Mesodermal cell (in vitro differentiated cells): ENCODE results near the gene ACIN1.
"Not testable (repeated sequence)": the region's sequence is repeated elsewhere in the genome, so short reads cannot be mapped to it uniquely, and the experiment has no call there.

Experiments used
- H3K27ac ChIP-seq: 2 replicates; pipeline ENCODE4 v1.7.0; 2013; ENCODE audit warnings: mild to moderate bottlenecking, low read depth, low read length, moderate library complexity; ENCODE audit not compliant: severe bottlenecking
- H3K36me3 ChIP-seq: 2 replicates; pipeline ENCODE4 v1.7.1; 2013; ENCODE audit warnings: mild to moderate bottlenecking, low read length, moderate library complexity; ENCODE audit not compliant: control insufficient read depth, insufficient read depth
- H3K4me1 ChIP-seq: one replicate; pipeline ENCODE4 v1.7.1; 2013; ENCODE audit warnings: mild to moderate bottlenecking, low read length; ENCODE audit not compliant: insufficient read depth, control insufficient read depth, poor library complexity, severe bottlenecking
- H3K4me3 ChIP-seq: 2 replicates; pipeline ENCODE4 v1.7.0; 2013; ENCODE audit warnings: low read length, control low read depth, mild to moderate bottlenecking; ENCODE audit not compliant: insufficient read depth, poor library complexity, severe bottlenecking; ENCODE audit errors: extremely low read depth
- H3K9me3 ChIP-seq: 2 replicates; pipeline ENCODE4 v1.7.1; 2013; ENCODE audit warnings: mild to moderate bottlenecking, low read length, moderate library complexity; ENCODE audit not compliant: control insufficient read depth
- WGBS, 2 experiments: methylation state at CpG; one replicate each; pipeline ENCODE4 v1.1.5; 2013; ENCODE audit warnings: missing lambda C conversion rate in 2 of 2; ENCODE audit not compliant: insufficient coverage in 2 of 2; 5-methylcytosine and 5-hydroxymethylcytosine counted together

The ACIN1 gene

DNA sequence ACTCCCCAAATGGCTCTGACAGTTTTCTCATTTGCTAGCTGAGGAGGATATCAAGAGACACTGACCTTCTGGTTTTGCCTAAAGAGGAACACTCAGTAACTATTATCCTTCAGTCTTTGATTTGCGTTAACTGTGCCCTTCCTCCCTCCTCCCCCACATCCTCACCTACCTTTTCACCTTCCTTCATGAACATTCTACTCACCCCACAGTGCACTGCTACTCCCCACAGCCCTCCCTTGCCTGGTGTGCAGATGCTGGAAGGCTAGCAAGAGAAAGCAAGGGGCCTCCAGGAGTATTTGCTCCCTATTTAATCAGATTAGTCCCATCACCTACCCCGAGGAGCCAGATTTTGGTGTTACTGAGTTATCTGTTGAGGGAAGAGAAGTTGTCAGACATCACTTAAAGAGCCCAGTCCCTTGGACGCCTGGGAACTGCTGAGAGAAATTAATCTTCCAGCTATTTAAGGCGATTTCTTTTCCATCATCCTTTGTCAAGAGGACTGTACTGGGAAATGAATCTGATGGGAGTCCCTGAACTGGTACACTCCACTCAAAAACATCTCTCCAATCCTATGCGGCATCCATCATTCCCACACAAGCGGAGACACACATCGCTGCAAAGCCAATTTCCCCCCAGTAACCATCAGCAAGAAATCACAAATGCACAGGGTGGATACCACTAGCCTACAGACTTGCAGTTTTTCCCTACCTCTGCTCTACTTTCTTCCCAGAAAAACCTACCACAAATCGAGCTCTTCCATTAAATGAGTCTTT is 71.7 kb downstream of the ACIN1 start:
- Histone ChIP-seq H3K9me3 (no peaks in the 10 kb centered on the region), H3K4me1 (peaks cover 17% of the 10 kb centered on the region), H3K27ac (peak overlapping the region; percentile 16), H3K36me3 (peaks cover 56% of the 10 kb centered on the region), H3K4me3 (no peak overlapping the region)
- 85 to 91% methylated on average over 2 to 6 of the region's 8 CpGs for WGBS, 2 experiments

DNA sequence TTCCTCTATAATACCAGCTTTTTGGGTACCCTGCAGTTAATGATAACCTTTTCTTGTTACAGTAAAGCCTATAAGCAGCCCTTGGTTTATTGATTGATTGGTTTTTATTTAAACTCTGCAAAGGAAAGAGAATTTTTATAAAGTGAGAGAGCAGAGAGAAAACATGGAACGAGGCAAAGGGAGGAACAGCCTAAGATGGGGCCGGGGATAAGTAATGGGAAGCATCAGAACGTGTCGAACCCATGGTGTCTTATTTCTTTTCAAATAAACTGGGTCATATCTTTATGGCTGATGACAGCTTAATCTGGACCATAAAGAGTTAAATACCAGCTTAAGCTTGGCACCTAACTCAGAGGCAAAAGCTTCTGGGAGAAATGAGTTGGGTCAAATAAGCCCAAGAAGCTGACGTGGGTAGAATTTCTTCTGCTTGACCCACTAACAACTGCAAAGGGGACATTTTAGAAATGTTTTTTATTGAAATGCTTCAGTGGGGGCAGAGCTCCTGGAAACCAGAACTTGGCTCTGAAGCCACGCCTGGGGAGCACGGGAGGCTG is 73.0 kb downstream of the ACIN1 start:
- H3K36me3 ChIP-seq: peaks cover 47% of the 10 kb centered on the region
- no peaks in the 10 kb centered on the region for H3K9me3 ChIP-seq
- peaks cover 17% of the 10 kb centered on the region for H3K4me1 ChIP-seq
- 94 to 95% methylated on average over 4 to 7 of the region's 7 CpGs for WGBS, 2 experiments
- H3K27ac ChIP-seq: peak overlapping the region; percentile 36
- H3K4me3 ChIP-seq: no peak overlapping the region

DNA sequence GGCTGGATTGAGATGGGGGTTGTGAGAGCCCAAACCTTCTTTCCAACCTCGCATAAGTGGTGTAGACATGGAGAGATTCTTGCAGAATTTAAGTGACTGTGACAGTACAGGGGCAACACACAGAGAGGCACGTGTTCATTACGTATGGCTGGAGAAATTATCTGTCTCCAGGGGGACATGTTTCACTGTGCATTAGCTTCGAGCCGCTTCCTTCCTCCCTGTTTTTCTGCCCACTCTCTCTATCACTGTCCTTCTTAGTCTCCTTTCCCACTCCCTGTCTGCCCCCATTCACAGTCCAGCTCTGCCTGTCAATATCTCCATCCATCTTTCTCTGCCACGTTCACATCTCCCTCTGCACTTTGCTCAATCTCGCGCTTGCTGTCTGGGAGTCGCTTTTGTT is 73.5 kb downstream of the ACIN1 start:
- Histone ChIP-seq H3K4me3 (no peak overlapping the region), H3K27ac (peak overlapping the region; percentile 36), H3K36me3 (peaks cover 41% of the 10 kb centered on the region), H3K4me1 (peaks cover 17% of the 10 kb centered on the region), H3K9me3 (no peaks in the 10 kb centered on the region)
- 80 to 94% methylated on average over 9 of the region's 9 CpGs for WGBS, 2 experiments

DNA sequence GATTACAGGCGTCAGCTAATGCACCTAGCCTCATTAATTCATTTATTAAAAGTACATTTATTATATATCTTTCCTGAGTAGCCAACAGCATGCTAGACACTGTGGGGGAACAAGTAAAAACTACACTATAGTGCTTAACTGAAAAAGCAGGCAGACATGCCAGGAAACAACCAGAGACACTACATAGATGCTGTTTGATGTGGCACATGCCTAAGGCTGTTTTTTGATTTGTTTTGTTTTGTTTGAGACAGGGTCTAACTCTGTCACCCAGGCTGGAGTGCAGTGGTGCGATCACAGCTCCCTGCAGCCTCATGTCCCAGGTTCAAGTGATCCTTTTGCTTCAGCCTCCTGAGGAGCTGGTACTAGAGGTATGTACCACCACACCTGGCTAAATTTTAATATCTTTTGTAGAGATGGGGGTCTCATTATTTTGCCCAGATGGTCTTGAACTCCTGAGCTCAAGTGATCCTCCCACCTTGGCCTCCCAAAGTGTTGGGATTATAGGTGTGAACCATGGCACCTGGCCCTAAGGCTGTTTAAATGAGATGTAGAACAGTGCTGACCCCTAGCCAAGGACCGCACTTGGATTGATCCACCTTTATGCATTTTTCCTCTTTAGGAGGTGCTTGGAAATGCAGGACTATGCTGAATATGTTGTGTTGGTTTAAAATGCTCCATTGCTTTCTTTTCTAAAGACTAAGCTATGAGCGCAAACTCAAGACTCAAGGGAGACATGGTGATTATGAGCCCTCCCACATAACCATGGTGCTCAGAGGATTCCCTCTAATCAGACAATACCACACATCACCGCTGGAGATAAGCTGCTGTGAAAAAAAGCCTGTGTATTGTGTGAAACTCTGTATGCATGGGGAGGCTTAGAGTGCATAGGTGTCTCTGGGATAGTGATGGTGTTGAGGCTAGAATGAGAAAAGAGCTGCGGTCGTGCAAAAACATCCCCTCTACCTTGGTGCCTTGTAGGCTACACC is 74.5 kb downstream of the ACIN1 start:
- Histone ChIP-seq H3K36me3 (peaks cover 31% of the 10 kb centered on the region), H3K4me3 (no peak overlapping the region), H3K27ac (no peak overlapping the region), H3K4me1 (peaks cover 9% of the 10 kb centered on the region), H3K9me3 (no peaks in the 10 kb centered on the region)
- WGBS, 2 experiments: 90 to 100% methylated on average over 1 to 2 of the region's 7 CpGs

DNA sequence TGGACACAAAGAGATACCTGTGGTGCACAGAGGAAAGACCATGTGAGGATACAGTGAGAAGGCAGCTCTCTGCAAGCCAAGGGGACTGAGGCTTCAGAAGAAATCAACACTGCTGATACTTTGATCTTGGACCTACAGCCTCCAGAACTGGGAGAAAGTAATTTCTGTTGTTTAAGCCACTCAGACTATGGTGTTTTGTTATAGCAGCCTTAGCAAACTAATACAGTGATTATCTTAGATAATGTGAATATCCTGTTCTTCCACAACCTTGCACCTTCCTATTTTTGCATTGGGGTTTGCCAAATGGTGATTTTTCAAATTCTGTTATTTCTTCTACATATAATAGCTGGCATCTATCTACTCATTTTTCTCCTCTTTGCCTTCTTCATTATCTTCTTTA is 76.8 kb downstream of the ACIN1 start:
- Histone ChIP-seq H3K9me3 (no peaks in the 10 kb centered on the region), H3K4me1 (no peaks in the 10 kb centered on the region), H3K36me3 (peaks cover 10% of the 10 kb centered on the region), H3K27ac (no peak overlapping the region), H3K4me3 (no peak overlapping the region)

DNA sequence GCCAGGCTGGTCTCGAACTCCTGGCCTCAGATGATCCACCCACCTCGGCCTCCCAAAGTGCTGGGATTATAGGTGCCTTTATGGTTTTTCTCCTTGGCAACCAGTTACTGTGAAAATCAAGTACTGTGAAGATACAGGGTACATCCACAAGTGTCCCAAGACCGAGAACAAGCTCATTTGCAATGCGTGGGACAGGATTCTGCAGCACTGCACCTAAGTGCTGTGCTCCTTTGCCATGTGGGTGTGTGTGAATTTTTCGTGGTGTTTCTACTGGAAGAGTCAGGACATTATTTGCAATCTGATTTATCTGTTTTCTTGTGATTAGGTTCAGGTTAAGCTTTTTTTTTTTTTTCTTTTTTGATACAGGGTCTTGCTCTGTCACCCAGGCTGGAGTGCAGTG is 77.8 kb downstream of the ACIN1 start:
- WGBS, 2 experiments: 92 to 100% methylated on average over 3 to 4 of the region's 5 CpGs
- H3K4me3 ChIP-seq: no peak overlapping the region
- no peaks in the 10 kb centered on the region for H3K4me1 ChIP-seq
- no peak overlapping the region for H3K27ac ChIP-seq
- H3K9me3 ChIP-seq: no peaks in the 10 kb centered on the region
- peaks cover 9% of the 10 kb centered on the region for H3K36me3 ChIP-seq

DNA sequence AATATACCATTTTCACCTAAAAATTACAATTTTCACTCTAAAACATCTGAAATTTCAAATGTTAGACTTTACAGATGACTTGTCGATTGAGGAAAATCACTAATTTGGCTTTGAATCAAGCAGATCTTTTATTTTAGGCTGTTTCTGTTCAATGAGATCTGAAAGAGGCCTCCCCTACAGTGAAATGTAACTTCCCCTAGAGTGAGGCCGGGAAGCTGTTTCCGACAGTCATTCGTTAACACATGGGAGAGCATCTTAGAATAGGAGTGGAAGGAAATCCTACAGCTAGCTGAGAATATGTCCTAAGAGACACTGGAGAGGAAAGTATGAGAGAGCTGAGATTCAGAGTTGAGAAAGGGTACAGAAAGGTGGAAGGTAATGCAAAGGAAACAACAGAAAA is 79.3 kb downstream of the ACIN1 start:
- Histone ChIP-seq H3K36me3 (peaks cover 2% of the 10 kb centered on the region), H3K27ac (no peak overlapping the region), H3K4me3 (no peak overlapping the region), H3K4me1 (no peaks in the 10 kb centered on the region), H3K9me3 (no peaks in the 10 kb centered on the region)
- WGBS, 2 experiments: 79 to 82% methylated on average over 2 to 4 of the region's 4 CpGs

DNA sequence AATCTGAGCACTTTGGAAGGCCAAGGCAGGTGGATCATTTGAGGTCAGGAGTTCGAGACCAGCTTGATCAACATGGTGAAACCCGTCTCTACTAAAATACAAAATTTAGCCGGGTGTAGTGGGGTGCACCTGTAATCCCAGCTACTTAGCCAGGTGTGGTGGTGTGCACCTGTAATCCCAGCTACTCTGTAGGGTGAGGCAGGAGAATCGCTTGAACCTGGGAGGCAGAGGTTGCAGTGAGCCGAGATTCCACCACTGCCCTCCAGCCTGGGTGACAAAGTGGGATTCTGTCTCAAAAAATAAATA is 81.2 kb downstream of the ACIN1 start:
- not testable (repeated sequence) for H3K9me3 ChIP-seq
- 100% methylated on average over 1 to 4 of the region's 5 CpGs for WGBS, 2 experiments

DNA sequence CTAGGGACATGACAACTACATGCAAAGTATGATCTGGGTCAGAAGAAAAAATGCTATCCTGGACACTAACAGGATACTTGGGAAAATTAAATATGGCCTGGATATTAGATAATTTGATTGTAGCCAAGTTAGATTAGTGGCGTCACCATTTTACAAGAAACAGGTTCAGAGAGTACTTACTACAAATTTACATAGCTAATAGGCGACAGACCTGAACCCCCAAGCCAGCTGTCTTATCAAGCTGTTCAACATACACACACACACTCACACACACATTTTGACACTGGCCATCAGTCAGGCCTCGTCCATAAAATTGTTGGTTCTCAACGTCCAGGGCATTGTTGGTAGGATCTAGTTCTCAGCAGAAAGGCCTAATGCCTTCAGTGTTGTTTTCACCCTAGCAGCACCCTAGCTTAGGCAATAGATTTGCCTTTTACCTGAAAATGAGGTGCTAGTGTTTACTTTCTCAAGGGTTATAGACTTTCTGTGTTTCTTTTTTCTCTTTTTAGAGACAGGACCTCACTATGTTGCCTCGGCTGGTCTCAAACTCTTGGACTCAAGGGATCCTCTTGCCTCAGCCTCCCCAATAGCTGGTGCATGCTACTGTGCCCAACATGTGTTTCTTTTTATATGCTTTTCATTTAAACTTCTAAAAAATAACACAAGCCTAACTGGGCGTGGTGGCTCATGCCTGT is 81.7 kb downstream of the ACIN1 start:
- 90 to 97% methylated on average over 3 to 5 of the region's 6 CpGs for WGBS, 2 experiments
- Histone ChIP-seq H3K36me3 (no peaks in the 10 kb centered on the region), H3K4me1 (peaks cover 6% of the 10 kb centered on the region), H3K9me3 (no peaks in the 10 kb centered on the region), H3K4me3 (no peak overlapping the region), H3K27ac (no peak overlapping the region)

More for the DNA sequence above, 81.2 kb downstream of the ACIN1 start:
- not testable (repeated sequence) for H3K36me3 ChIP-seq, H3K4me1 ChIP-seq, H3K27ac ChIP-seq, H3K4me3 ChIP-seq

DNA sequence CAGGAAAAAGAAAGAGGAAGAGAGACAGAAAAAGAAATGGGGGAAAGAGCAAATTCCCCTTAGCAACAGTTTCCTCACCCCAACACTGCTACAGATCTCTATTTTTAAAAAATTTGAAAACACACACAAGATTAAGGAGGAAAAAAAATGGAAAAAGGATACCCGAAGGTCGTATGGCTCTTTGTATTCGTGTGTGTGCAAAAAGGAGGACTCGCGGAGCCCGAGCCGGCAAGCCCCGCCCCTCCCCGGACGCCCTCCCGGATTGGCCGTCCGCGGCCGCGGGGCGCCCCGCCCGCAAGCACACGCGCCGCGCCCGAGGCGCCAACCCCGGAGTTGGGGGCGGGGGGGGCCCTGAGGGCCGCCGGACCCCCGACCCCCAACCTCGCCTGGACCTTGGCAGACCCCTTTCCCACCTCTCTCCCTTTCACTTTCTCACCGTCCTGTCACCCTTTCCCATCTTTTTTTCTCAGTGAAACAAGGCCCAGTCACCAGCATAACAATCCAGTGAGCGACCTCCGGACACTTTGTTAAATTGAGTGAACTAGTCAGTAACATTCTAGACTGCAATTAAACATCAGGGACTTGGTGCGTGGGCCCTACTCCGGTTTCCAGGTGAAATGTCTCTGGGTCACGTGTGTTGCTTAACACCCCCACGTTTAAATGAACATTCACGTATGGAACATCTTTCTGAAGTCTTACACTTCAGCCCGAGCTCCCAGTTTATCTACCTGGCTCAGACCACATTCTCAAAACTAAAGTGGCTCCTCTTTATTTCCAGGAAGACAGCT is 84.8 kb downstream of the ACIN1 start, which contains the start of gene C14orf93:
Gene C14orf93 (minus strand): TSS at position 205 of the 788 bp plus-strand sequence. CDS start 11,120 bp downstream, outside the sequence.
- Histone ChIP-seq H3K36me3 (no peaks in the 10 kb centered on the region), H3K9me3 (no peaks in the 10 kb centered on the region), H3K4me1 (peaks cover 6% of the 10 kb centered on the region), H3K4me3 (peak within 1 kb of the TSS; percentile 36), H3K27ac (peak within 1 kb of the TSS; percentile 67)
- 16 to 21% methylated on average over 30 to 38 of the region's 40 CpGs for WGBS, 2 experiments
